ENCODE data around the gene MAP3K5.

MAP3K5 gene

GRCh38 chr6:136521427-136521826 is 270.9 kb downstream of the MAP3K5 start:
- DNase-seq (ENCODE audit: low read depth, low spot score): no peak

- DNase-seq (ENCODE audit: low read depth, low spot score): no peak
Observed at GRCh38 chr6:136520517-136520916, 271.8 kb downstream of the MAP3K5 start.

GRCh38 chr6:136517582-136517981 is 274.7 kb downstream of the MAP3K5 start:
- no peak for DNase-seq (ENCODE audit: low read depth, low spot score)

- DNase-seq (ENCODE audit: low read depth, low spot score): no peak
Observed at GRCh38 chr6:136517002-136517401, 275.3 kb downstream of the MAP3K5 start.

- DNase-seq (ENCODE audit: low read depth, low spot score): no peak
Observed at GRCh38 chr6:136514591-136514990, 277.7 kb downstream of the MAP3K5 start.

GRCh38 chr6:136511926-136512325 is 280.4 kb downstream of the MAP3K5 start:
- no peak for DNase-seq (ENCODE audit: low read depth, low spot score)

GRCh38 chr6:136511397-136511796 is 280.9 kb downstream of the MAP3K5 start:
- DNase-seq (ENCODE audit: low read depth, low spot score): no peak

- DNase-seq (ENCODE audit: low read depth, low spot score): no peak
Observed at GRCh38 chr6:136510782-136511181, 281.5 kb downstream of the MAP3K5 start.

GRCh38 chr6:136510299-136510698 is 282.0 kb downstream of the MAP3K5 start:
- no peak for DNase-seq (ENCODE audit: low read depth, low spot score)

GRCh38 chr6:136508725-136509392 is 283.4 kb downstream of the MAP3K5 start:
- no peak for DNase-seq (ENCODE audit: low read depth, low spot score)
